ENCODE results near the gene DGKH.
A peak's percentile ranks its signal among the peaks of the same experiment; 100 is the strongest.

Gene DGKH

GRCh38 chr13:42048342-42048683, at the start of gene DGKH:
DGKH (plus strand) TSS chr13:42048648; CDS start chr13:42048774, 126 bp downstream.
- DNase-seq (ENCODE audit: low read depth) = no peak

- DNase-seq (ENCODE audit: low read depth) = no peak
These were observed 47.6 kb upstream of the DGKH start for GRCh38 chr13:42000846-42001245.

GRCh38 chr13:42001580-42001979, 46.9 kb upstream of the DGKH start:
- peak; percentile 76 for DNase-seq (ENCODE audit: low read depth)

- DNase-seq (ENCODE audit: low read depth) = no peak
These were observed 46.4 kb upstream of the DGKH start for GRCh38 chr13:42002066-42002465.

GRCh38 chr13:42007844-42008243, 40.6 kb upstream of the DGKH start:
- no peak for DNase-seq (ENCODE audit: low read depth)

GRCh38 chr13:42009057-42009456, 39.4 kb upstream of the DGKH start:
- DNase-seq (ENCODE audit: low read depth) = no peak

- no peak for DNase-seq (ENCODE audit: low read depth)
These were observed 36.7 kb upstream of the DGKH start for GRCh38 chr13:42011601-42012350.

GRCh38 chr13:42014119-42014518, 34.3 kb upstream of the DGKH start:
- no peak for DNase-seq (ENCODE audit: low read depth)

- no peak for DNase-seq (ENCODE audit: low read depth)
These were observed 31.2 kb upstream of the DGKH start for GRCh38 chr13:42017264-42017663.

GRCh38 chr13:42021851-42022250, 26.6 kb upstream of the DGKH start:
- no peak for DNase-seq (ENCODE audit: low read depth)

GRCh38 chr13:42022336-42022735, 26.1 kb upstream of the DGKH start:
- no peak for DNase-seq (ENCODE audit: low read depth)

- DNase-seq (ENCODE audit: low read depth) = no peak
These were observed 25.5 kb upstream of the DGKH start for GRCh38 chr13:42022796-42023493.

GRCh38 chr13:42027286-42027685, 21.2 kb upstream of the DGKH start:
- no peak for DNase-seq (ENCODE audit: low read depth)

- DNase-seq (ENCODE audit: low read depth) = no peak
These were observed 20.2 kb upstream of the DGKH start for GRCh38 chr13:42028113-42028799.

- no peak for DNase-seq (ENCODE audit: low read depth)
These were observed 12.4 kb upstream of the DGKH start for GRCh38 chr13:42035905-42036521.

- no peak for DNase-seq (ENCODE audit: low read depth)
These were observed 11.7 kb upstream of the DGKH start for GRCh38 chr13:42036711-42037110.

- DNase-seq (ENCODE audit: low read depth) = no peak
These were observed 9.6 kb upstream of the DGKH start for GRCh38 chr13:42038661-42039456.

- DNase-seq (ENCODE audit: low read depth) = no peak
These were observed 8.9 kb upstream of the DGKH start for GRCh38 chr13:42039457-42039945.

GRCh38 chr13:42039946-42040729, 8.3 kb upstream of the DGKH start:
- DNase-seq (ENCODE audit: low read depth) = no peak

GRCh38 chr13:42040730-42041010, 7.8 kb upstream of the DGKH start:
- no peak for DNase-seq (ENCODE audit: low read depth)

GRCh38 chr13:42041011-42041683, 7.3 kb upstream of the DGKH start:
- DNase-seq (ENCODE audit: low read depth) = no peak

Data from non-pigmented ciliary epithelial cell (primary cell).